SW 1271 (cell line): Measurements from ENCODE around the gene STX4.
A peak's percentile ranks its signal among the peaks of the same experiment; 100 is the strongest.

Experiments used
- DNase-seq, 2 experiments: peaks; one replicate each; lab custom pipeline; 2025; lab: John Stamatoyannopoulos, UW

The STX4 gene

DNA sequence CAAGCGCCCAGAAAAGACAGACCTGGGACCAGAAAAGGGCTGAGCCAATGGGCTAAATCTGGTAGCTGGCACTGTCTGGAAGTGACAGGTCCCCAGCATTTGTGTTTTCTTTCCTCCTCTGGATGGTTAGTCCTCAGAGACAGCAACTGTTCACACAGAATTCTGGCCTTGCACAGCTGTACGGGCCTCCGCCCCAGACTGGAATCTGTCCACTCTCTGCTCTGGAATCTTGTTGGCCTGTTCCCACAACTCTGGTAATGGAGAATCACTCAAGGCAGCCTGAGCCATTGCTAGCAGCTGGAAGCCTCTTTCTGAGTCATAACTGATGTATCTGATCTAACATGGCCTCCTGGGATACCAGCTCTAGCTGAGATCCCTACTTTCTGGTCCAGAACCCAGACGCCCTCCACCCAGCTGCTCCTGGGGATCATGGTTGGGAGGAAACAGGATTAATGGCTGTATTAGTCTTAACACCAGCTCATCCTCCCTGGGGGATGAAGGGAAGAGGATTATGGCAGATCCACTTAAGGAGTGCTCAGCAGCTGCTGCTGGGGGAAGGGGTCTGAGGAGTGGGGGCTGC lies 31.6 kb downstream of the STX4 start:
- peak; percentile 58 to 80 for DNase-seq

DNA sequence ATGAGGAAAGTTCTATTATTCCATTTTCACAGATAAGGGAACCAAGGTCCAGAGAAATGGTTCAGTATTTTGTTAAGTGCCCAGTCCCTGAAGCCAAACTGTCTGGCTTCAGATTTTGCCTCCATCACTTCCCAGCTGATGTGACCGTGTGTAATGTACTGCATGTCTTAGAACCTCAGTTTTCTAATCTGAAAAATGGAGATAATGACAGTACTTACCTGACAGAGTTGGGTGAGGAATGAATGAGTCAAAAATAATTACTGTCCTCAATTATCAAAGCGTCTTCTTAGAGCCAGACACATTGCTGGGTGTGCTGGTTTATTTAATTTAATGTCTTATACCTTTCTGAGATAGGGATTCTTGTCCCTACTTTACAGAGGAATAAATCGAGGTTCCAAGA lies 34.0 kb downstream of the STX4 start:
- no peak for DNase-seq

DNA sequence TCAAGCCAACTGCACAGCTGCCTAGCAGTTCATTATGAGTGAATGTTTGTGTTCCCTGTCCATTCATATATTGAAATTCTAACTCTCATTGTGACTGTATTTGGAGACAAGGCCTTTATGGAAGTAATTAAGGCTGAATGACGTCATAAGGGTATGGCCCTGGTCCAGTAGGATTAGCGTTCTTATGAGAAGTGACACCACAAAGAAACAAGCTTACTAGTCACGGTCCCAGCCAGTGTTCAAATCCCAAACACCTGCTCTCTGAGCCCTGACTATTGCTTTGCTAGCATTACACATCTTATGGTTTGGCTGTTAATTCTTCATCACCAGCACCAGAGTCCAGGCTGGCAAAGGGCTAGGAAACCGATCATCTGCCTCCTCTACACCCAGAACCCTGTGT lies 38.5 kb downstream of the STX4 start:
- DNase-seq = no peak

DNA sequence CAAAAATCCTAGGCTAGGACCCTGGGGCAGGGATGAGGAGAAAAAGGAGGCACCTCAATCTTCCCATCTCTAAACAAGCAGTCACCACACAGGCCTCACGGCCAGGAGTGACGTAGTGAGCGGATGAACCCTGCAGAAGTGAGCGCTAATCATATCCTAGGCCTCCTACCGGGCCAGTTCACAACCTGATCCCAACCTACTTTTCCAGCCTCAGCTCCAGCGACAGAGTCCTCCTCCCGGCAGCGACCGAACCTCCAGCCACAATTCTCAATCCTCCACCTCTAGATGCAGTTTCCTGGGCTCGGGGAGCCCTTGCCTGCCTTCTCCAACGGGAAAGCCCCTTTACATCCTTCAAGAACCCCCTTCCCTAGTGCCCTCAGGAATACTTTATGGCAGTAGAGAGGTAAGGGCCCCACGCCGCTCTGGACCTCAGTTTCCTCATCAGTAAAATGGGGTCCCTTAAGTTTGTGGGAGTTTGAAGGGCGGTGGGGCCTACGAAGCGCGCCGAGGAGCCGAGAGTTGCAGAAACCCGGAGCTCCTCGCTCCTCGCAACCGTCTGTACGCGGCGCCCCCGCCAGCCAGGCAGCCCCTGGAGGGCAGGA lies 39.3 kb downstream of the STX4 start:
- DNase-seq = no peak

DNA sequence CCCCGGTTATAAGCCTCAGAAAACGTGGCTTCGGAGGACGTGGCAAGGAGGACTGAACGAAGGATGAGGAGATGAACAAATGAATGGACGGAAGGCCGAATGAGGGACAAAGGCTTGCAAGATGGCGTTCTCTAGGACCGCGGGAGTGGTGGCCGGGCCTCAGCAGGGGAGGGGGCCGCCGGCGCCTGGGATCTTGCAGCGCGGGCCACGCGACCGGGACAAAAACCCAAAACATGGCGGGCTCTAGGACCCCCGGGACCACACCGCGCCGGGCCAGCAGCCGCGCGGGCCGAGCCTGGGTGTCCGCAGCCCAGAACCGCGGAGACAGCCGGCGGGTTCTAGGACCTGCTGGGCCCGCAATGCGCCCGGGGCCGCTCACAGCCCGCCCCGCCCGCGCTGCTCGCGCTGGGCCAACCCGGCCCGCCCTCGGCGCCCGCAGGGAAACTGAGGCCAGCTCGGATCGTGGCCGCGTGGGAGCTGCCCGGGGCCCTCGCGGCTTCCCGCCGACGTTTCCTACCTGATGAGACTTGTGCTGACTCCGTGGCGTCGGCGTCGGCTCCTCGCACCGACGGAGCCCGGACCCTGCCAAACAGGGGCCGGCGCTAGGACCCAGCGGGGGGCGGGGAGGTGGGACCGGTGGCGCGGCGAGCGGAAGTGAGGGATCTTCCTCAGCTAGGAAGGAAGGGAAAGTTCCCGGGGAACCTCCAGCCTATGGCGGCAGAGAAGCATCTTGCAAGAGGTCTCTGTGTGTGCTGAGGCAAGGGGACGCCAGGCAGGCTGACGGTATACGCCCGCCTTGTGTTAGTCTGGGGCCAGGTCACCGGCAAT lies 40.0 kb downstream of the STX4 start:
- peak; percentile 79 to 84 for DNase-seq

DNA sequence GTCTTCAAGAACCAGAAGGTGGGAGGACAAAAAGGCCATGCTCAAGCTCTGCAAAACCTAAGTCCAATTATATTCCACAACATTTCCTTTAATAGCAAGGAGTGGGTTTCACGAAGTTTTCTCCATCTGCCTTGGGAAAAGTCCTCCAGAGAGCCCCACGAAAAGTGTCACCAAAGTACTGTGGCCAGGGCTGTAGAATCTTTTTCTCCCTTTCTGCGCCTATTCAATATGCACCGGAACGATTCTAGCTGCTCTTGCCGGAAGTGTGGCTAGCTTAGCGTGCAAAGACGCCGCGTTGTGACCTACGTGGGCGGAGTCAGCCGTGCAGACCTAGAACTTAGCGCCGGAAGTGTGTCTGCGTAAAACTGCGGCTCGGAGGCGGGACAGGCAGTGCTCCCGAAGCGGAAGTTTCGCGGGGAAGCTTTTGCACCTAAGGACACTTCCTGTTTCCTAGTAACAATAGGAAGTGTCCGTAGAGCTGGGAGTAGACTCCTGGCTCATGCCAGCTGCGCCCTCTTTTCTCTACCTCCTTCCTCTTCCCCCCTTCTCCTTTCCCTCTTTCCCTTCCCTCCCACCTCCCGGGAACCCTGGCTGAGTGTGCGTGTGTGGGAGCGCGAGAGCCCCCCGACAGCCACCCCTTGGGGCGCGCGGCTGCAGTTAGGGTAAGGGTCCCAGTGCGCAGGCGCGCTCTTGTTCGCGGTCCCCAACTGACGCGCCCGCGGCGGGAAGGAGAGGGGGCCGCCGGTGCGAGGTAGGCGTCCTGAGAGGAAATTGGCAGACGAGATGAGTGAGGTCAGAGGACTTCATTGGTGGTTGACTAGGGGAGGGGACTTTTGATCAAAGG lies 40.8 kb downstream of the STX4 start, which contains the start of the genes ZNF646 and ZNF668:
ZNF646 (plus strand) TSS at position 453 of the 844 bp plus-strand sequence. CDS start 1,903 bp downstream, outside the sequence.
ZNF668 (minus strand) TSS at position 271 of the 844 bp plus-strand sequence. CDS start 9,781 bp downstream, outside the sequence.
- DNase-seq = peak; percentile 95 to 99

DNA sequence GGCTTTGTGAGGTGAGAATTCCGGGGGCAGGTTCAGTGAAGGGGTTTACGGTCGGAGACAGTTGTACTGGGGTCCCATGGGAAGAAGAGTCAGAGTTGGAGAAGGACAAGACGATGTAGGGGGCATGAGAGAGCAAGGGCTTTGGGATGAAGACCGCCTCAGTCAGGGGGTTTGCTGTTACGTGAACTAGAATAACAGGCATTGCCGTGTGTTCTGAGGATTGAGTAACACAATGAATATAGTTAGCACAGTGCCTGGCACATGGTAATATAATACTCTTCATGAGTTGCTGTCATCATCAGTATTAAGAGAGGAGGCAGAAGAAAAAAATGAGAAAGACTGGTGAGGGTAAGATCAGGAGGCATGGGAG lies 41.4 kb downstream of the STX4 start:
- no peak for DNase-seq

DNA sequence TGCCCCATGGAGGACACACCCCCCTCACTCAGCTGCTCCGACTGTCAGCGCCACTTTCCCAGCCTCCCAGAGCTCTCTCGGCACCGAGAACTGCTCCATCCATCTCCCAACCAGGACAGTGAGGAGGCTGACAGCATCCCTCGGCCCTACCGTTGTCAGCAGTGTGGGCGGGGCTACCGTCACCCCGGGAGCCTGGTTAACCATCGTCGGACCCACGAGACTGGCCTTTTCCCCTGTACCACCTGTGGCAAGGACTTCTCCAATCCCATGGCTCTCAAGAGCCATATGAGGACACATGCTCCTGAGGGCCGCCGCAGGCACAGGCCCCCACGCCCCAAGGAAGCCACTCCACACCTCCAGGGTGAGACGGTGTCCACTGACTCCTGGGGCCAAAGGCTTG lies 43.0 kb downstream of the STX4 start:
- no peak for DNase-seq

DNA sequence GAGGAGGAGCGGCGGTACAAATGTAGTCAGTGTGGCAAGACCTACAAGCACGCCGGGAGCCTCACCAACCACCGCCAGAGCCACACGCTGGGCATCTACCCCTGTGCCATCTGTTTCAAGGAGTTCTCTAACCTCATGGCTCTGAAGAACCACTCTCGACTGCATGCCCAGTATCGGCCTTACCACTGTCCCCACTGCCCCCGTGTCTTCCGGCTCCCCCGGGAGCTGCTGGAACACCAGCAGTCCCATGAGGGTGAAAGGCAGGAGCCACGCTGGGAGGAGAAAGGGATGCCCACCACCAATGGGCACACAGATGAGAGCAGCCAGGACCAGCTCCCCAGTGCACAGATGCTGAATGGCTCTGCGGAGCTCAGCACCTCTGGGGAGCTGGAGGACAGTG lies 43.7 kb downstream of the STX4 start:
- no peak for DNase-seq

DNA sequence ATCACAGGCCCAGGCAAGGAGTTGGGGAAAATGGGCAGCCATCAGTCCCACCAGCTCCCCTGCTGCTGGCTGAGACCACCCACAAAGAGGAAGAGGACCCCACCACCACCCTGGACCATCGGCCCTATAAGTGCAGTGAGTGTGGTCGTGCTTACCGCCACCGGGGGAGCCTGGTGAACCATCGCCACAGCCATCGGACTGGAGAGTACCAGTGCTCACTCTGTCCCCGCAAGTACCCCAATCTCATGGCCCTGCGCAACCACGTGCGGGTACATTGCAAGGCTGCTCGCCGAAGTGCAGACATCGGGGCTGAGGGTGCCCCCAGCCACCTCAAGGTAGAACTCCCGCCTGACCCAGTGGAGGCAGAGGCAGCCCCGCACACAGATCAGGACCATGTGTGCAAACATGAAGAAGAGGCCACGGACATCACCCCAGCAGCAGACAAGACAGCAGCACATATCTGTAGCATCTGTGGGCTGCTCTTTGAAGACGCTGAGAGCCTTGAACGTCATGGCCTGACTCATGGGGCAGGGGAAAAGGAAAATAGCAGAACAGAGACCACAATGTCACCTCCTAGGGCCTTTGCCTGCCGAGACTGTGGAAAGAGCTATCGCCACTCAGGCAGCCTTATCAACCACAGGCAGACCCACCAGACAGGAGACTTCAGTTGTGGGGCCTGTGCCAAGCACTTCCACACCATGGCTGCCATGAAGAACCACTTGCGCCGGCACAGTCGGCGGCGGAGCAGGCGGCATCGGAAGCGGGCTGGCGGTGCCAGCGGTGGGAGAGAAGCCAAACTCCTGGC lies 44.4 kb downstream of the STX4 start:
- no peak for DNase-seq

DNA sequence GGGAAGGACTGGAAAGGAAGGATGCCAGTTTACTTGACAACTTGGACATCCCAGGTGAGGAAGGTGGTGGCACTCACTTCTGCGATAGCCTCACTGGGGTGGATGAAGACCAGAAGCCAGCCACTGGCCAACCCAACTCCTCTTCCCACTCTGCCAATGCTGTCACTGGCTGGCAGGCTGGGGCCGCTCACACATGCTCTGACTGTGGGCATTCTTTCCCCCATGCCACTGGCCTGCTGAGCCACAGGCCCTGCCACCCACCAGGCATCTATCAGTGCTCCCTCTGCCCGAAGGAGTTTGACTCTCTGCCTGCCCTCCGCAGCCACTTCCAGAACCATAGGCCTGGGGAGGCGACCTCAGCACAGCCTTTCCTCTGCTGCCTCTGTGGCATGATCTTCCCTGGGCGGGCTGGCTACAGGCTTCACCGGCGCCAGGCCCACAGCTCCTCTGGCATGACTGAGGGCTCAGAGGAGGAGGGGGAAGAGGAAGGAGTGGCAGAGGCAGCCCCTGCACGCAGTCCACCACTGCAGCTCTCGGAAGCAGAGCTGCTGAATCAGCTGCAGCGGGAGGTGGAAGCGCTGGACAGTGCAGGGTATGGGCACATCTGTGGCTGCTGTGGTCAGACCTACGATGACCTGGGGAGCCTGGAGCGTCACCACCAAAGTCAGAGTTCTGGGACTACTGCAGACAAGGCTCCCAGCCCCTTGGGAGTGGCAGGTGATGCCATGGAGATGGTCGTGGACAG lies 45.4 kb downstream of the STX4 start:
- no peak for DNase-seq

DNA sequence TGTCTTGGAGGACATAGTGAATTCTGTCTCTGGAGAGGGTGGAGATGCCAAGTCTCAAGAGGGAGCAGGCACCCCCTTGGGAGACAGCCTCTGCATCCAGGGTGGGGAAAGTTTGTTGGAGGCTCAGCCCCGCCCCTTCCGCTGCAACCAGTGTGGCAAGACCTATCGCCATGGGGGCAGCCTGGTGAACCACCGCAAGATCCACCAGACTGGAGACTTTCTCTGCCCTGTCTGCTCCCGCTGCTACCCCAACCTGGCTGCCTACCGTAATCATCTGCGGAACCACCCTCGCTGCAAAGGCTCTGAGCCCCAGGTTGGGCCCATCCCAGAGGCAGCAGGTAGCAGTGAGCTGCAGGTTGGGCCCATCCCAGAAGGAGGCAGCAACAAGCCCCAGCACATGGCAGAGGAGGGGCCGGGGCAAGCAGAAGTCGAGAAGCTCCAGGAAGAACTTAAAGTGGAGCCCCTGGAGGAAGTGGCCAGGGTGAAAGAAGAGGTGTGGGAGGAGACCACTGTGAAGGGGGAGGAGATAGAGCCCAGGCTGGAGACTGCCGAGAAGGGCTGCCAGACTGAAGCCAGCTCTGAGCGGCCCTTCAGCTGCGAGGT lies 46.1 kb downstream of the STX4 start:
- DNase-seq = no peak

DNA sequence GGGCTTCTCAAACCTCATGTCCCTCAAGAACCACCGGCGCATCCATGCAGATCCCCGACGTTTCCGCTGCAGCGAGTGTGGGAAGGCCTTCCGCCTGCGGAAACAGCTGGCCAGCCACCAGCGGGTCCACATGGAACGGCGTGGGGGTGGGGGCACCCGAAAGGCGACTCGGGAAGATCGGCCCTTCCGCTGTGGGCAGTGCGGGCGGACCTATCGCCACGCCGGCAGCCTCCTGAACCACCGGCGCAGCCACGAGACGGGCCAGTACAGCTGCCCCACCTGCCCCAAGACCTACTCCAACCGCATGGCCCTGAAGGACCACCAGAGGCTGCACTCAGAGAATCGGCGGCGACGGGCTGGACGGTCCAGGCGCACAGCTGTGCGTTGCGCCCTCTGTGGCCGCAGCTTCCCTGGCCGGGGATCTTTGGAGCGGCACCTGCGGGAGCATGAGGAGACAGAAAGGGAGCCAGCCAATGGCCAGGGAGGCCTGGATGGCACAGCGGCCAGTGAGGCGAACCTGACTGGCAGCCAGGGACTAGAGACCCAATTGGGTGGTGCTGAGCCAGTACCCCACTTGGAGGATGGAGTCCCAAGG lies 46.8 kb downstream of the STX4 start:
- DNase-seq = no peak

DNA sequence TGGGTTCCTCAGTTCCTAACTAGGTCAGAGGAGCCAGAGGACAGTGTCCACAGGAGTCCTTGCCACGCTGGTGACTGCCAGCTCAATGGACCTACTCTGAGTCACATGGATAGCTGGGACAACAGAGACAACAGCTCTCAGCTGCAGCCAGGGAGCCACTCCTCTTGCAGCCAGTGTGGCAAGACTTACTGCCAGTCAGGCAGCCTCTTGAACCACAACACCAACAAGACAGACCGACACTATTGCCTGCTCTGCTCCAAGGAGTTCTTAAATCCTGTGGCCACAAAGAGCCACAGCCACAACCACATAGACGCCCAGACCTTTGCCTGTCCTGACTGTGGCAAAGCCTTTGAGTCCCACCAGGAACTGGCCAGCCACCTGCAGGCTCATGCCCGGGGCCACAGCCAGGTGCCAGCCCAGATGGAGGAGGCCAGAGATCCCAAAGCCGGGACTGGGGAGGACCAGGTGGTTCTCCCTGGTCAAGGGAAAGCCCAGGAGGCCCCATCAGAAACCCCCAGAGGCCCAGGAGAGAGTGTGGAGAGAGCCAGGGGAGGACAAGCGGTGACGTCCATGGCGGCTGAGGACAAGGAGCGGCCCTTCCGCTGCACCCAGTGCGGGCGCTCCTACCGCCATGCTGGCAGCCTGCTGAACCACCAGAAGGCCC lies 47.5 kb downstream of the STX4 start:
- DNase-seq = no peak

DNA sequence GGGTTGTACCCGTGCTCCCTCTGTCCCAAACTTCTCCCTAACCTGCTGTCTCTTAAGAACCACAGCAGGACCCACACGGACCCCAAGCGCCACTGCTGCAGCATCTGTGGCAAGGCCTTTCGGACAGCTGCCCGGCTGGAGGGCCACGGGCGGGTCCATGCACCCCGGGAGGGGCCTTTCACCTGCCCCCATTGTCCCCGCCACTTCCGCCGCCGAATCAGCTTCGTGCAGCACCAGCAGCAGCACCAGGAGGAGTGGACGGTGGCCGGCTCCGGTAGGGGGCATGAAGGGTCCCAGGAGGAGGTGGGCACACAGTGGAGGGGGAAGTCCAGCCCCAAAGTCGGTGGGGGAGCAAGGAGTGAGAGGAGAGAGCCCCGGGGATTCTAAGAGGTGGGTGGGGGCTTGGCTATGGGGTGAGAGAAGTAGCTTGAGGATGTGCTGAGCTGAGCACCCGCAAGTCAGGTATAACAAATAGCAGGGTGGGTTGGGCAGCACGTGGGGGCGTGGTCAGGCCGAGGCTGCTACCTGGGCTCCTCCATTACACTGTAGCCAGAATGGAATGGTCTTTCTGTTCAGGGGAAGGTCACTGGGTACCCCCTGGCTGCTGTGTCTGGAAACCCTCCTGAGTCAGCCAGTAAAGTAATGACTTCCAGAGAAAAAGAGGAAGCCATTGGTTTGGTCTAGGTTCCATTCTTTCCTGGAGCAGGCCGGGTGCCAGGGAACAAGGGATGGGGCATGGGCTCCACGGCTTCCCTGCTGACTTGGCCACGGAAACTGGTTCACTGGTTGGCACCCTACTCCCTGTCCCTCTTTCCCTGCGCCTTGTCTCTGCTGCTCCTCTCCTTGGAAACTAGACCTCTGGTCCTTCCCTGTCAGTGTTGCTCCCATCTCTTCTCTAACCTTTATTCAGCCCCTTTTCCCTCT lies 48.3 kb downstream of the STX4 start:
- DNase-seq = no peak

DNA sequence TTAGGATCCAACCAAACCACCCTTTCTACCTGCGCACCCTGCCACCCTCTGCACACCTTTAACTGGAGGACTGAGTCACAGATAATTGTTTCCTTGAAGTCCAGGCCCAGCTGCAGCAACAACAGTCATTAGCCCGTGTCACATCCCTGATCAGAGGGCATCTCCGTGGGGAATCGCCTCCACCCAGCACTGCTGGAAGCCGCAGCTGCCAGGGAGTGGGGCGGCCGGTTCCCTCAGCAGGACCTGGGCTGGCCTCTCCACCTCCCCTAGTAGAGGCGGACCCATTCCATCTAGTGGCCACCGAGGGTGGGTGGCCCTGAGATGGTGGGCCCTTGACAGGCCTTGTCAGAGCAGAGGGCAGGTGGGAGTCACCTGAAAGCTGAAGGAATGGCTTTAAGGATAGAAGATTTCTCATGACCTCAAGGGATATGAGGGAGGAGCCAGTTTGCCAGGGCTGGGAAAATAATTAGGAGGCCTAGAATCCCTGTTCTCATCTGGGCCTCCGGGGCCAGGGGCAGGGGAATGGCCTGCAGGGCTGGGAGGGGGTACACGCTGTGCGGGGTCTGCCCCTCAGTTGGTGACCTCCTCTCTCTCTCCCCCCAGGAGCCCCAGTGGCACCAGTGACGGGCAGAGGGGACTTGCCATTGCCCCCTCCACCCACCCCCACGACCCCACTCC lies 49.1 kb downstream of the STX4 start:
- DNase-seq = no peak

DNA sequence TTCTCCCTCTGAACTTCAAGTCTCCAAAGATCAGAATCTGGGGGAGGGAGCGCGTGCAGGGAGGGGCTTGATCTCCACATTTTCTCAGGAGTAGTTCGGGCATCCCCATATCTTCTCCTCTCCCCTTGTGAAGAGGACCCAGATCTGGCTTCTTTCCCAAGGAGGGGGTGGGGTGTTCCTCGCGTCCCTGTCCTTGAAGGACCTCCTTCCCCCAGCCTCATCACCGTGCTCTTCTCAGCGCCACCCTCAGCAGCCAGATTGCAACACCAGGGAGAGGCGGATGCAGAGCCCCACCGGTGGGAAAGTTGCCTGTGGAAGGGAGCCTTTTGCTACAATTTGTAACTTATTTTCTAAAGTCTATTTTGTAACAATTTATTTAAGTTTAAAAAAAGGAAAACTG lies 49.7 kb downstream of the STX4 start:
- no peak for DNase-seq

DNA sequence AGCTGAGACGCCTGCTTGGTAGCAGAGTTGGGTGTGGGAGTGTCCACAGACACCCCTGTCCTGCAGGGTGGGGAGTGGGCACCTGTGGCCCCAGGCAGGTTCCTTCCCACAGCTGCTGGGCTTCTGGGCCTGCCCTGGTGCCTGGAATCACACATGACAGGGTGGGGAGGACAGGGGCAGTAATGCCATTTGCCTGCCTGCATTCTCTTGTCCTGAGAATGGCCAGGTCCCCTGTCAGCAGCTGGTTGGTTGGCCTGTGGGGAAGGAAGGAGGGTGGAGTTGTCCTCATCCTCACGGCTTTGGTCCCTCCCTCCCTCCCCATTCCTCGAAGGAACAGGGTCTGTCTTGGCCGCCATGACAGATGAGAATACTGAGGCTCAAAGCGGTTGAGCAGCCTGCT lies 50.2 kb downstream of the STX4 start:
- DNase-seq = no peak
